Stomach (tissue), 19 donors: ENCODE measurements around the gene RBM23. TPM values are rescaled to one million over a fixed set of nuclear protein-coding genes. Genes with fewer than 3 reads are reported as not detected.
"Not testable (repeated sequence)": the region's sequence is repeated elsewhere in the genome, so short reads cannot be mapped to it uniquely, and the experiment has no call there.

Experiments used
- DNase-seq, 2 donors: peaks; one replicate each; pipeline versions ENCODE4 v3.0.0 to v3.0.0-alpha.2; 2013 to 2019
- H3K27ac ChIP-seq, 5 donors: fragments of 200-600 bp in 4 of 5; sonication (generic) in 4 of 5; one replicate each; pipeline ENCODE4 v1.5.1; 2013 to 2019; ENCODE audit warnings: mild to moderate bottlenecking in 1 of 5, moderate library complexity in 1 of 5
- H3K27me3 ChIP-seq, 3 donors: fragments of 200-600 bp; sonication (generic); one replicate each; pipeline ENCODE4 v1.5.1; 2017 to 2019; ENCODE audit warnings: mixed run types in 1 of 3
- H3K36me3 ChIP-seq, 4 donors: fragments of 200-600 bp; sonication (generic); 1 replicate in 3 of 4; 2 replicates in 1 of 4; pipeline ENCODE4 v1.5.1; 2016 to 2019
- H3K4me1 ChIP-seq, 4 donors: fragments of 200-600 bp; sonication (generic); one replicate each; pipeline ENCODE4 v1.5.1; 2016 to 2019
- H3K4me3 ChIP-seq, 4 donors: fragments of 200-600 bp; sonication (generic) in 3 of 4; one replicate each; pipeline ENCODE4 v1.5.1; 2016 to 2019; ENCODE audit warnings: mild to moderate bottlenecking in 1 of 4
- H3K9me3 ChIP-seq, 4 donors: fragments of 200-600 bp; sonication (generic); one replicate each; pipeline ENCODE4 v1.5.1; 2016 to 2019
- EP300 ChIP-seq: sonication (generic); formaldehyde crosslinking; IDR thresholded peaks from one replicate; pipeline ENCODE4 v1.6.1; 2017; ENCODE audit warnings: antibody characterized with exemption
- POLR2A ChIP-seq, 4 donors: fragments of 450-650 bp; IDR thresholded peaks; one replicate each; pipeline ENCODE4 v1.6.1; 2016; ENCODE audit warnings: antibody characterized with exemption in 4 of 4, control low read depth in 2 of 4, mild to moderate bottlenecking in 1 of 4, moderate library complexity in 1 of 4
- POLR2AphosphoS5 ChIP-seq, 3 donors: sonication (generic); formaldehyde crosslinking; IDR thresholded peaks; one replicate each; pipeline ENCODE4 v1.6.1; 2016; ENCODE audit warnings: antibody characterized with exemption in 3 of 3
- WGBS, 5 donors: extraction: QIAGEN DNeasy Blood & Tissue Kit in 3 of 5; methylation state at CpG; one replicate each; pipeline versions ENCODE4 v1.1.5 to v1.1.7; 2013 to 2018; 5-methylcytosine and 5-hydroxymethylcytosine counted together
- intact Hi-C: fragments of 100-400 bp; cut with DNase I; formaldehyde crosslinking; loops from one replicate; pipeline ENCODE4 v1.15.1; 2023; ENCODE audit warnings: low total_unique reads
- long read RNA-seq, 10 donors: transcript quantifications; one replicate each; lab custom pipeline, GENCODE V29; 2026
- polyA plus RNA-seq, 3 donors: library from polyadenylated mRNA; stranded (reverse); fragments of 200-250 nt; gene quantifications; one replicate each; pipeline ENCODE4 v1.2.3, GENCODE V29; 2013
- total RNA-seq, 5 donors: library from RNA; depleted of rRNA; stranded (reverse); fragments of >200 nt; gene quantifications; one replicate each; pipeline versions ENCODE4 v1.1.0 to v1.2.3, GENCODE V29; 2014 to 2016
- TF ChIP-seq, protein P1 (sequence below), 7 experiments: fragments of 450-650 bp in 4 of 7; fragments of 200-600 bp in 3 of 7; sonication (generic) in 3 of 7; IDR thresholded peaks; one replicate each; pipeline ENCODE4 v1.5.1; 2016 to 2019; ENCODE audit warnings: antibody characterized with exemption in 7 of 7, control low read depth in 2 of 7, mild to moderate bottlenecking in 1 of 7
- donor health status: healthy with polysubstance abuse.
- donor health status: Bipolar disorder and iron deficiency.
- donor health status: healthy.

RBM23 gene
- 100 to 1,000 TPM in 2 of 5 donors, 10 to 100 TPM in 3; 12.1 to 126 (median 94.7) TPM for total RNA-seq
- 10 to 100 TPM; 23.5 to 59.1 (median 41.2) TPM for polyA plus RNA-seq
- long read RNA-seq, donor 1, partial matches to known transcripts = 7 of 13 reads
- long read RNA-seq, donor 1, other reads (novel, unspliced or antisense) = 0 of 13 reads
- long read RNA-seq, donor 2, partial matches to known transcripts = 14 of 19 reads
- long read RNA-seq, donor 2, other reads (novel, unspliced or antisense) = 0 of 19 reads
- long read RNA-seq, donor 3, full-length matches to known transcripts = 5 of 11 reads
- long read RNA-seq, donor 3, partial matches to known transcripts = 6 of 11 reads
- long read RNA-seq, donor 3, other reads (novel, unspliced or antisense) = 0 of 11 reads
- long read RNA-seq, donor 4 = 0 reads
- long read RNA-seq, donor 5, full-length matches to known transcripts = 8 of 16 reads
- long read RNA-seq, donor 5, partial matches to known transcripts = 8 of 16 reads
- long read RNA-seq, donor 5, other reads (novel, unspliced or antisense) = 0 of 16 reads
- long read RNA-seq, donor 6, full-length matches to known transcripts = 12 of 30 reads
- long read RNA-seq, donor 6, partial matches to known transcripts = 18 of 30 reads
- long read RNA-seq, donor 6, other reads (novel, unspliced or antisense) = 0 of 30 reads
- long read RNA-seq, donor 7, partial matches to known transcripts = 5 of 13 reads
- long read RNA-seq, donor 7, other reads (novel, unspliced or antisense) = 0 of 13 reads
- long read RNA-seq, donor 8, full-length matches to known transcripts = 15 of 15 reads
- long read RNA-seq, donor 8, partial matches to known transcripts = 0 of 15 reads
- long read RNA-seq, donor 8, other reads (novel, unspliced or antisense) = 0 of 15 reads
- long read RNA-seq, donor 9, full-length matches to known transcripts = 9 of 16 reads
- long read RNA-seq, donor 9, partial matches to known transcripts = 7 of 16 reads
- long read RNA-seq, donor 9, other reads (novel, unspliced or antisense) = 0 of 16 reads
- long read RNA-seq, donor 10, partial matches to known transcripts = 0 of 4 reads
- long read RNA-seq, donor 10, other reads (novel, unspliced or antisense) = 0 of 4 reads

- intact Hi-C loops = no loop called here
- H3K36me3 ChIP-seq = peaks cover 26 to 58% (median 47%) of the 10 kb centered on the region in 4 donors
- 0 to 1% (median 0%) methylated on average over 44 to 46 of the region's 46 CpGs for WGBS, 5 donors
- H3K27me3 ChIP-seq = no peaks in the 10 kb centered on the region
- DNase-seq = peak; percentile 100
- H3K27ac ChIP-seq = peak within 1 kb of the TSS; percentile 94 to 99 (median 99)
- peaks cover 33 to 48% (median 42%) of the 10 kb centered on the region in 4 donors for H3K4me1 ChIP-seq
- H3K9me3 ChIP-seq = no peaks in the 10 kb centered on the region
- H3K4me3 ChIP-seq = peak within 1 kb of the TSS; percentile 57 to 80 (median 66)
- TF ChIP-seq POLR2A (IDR thresholded peaks at IDR 0.05) (peak in 2 of 4 donors; percentile 61 to 63), POLR2AphosphoS5 (IDR thresholded peaks at IDR 0.05) (peak; percentile 75 to 92 (median 91))
- TF ChIP-seq, protein P1, sequence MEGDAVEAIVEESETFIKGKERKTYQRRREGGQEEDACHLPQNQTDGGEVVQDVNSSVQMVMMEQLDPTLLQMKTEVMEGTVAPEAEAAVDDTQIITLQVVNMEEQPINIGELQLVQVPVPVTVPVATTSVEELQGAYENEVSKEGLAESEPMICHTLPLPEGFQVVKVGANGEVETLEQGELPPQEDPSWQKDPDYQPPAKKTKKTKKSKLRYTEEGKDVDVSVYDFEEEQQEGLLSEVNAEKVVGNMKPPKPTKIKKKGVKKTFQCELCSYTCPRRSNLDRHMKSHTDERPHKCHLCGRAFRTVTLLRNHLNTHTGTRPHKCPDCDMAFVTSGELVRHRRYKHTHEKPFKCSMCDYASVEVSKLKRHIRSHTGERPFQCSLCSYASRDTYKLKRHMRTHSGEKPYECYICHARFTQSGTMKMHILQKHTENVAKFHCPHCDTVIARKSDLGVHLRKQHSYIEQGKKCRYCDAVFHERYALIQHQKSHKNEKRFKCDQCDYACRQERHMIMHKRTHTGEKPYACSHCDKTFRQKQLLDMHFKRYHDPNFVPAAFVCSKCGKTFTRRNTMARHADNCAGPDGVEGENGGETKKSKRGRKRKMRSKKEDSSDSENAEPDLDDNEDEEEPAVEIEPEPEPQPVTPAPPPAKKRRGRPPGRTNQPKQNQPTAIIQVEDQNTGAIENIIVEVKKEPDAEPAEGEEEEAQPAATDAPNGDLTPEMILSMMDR (IDR thresholded peaks at IDR 0.05) = no peak
Measured at GRCh38 chr14:22918804-22919600, at the start of gene RBM23. Gene RBM23 (minus strand): TSS chr14:22919149.

DNA sequence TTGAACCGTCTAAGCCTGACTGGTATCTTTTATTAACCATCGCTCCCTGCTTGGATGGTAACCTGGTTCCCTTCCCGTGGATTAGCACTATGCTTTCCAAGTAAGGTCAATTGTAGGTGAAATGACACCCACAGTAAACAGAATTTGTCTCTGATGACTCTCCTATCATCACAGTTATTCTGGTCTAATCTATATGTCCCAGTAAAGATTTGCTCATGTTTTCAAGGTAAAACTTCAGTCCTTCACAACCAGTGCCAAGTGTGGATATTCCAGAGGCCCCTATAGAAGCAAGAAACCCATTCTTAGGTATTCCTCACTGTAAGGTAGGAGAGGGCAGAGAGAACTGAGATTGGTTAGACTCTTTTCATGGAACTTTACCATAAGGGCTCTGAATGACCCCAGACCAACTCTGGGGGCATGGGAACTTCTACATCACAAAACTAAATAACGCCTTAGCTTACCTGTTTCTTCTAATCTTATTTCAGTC is 47.9 kb upstream of the RBM23 start:
- TF ChIP-seq, protein P1 (IDR thresholded peaks at IDR 0.05) = no peak
- TF ChIP-seq POLR2A (IDR thresholded peaks at IDR 0.05) (no peak), EP300 (no peak), POLR2AphosphoS5 (IDR thresholded peaks at IDR 0.05) (no peak)
- WGBS, 5 donors = 54 to 71% (median 62%) methylated on average over 4 of the region's 4 CpGs
- Histone ChIP-seq H3K36me3 (peaks cover 0 to 13% (median 0%) of the 10 kb centered on the region in 4 donors), H3K27me3 (no peaks in the 10 kb centered on the region), H3K27ac (no peak overlapping the region), H3K9me3 (no peaks in the 10 kb centered on the region), H3K4me3 (no peak overlapping the region), H3K4me1 (no peaks in the 10 kb centered on the region)
- intact Hi-C loops = no loop called here
- DNase-seq = no peak

DNA sequence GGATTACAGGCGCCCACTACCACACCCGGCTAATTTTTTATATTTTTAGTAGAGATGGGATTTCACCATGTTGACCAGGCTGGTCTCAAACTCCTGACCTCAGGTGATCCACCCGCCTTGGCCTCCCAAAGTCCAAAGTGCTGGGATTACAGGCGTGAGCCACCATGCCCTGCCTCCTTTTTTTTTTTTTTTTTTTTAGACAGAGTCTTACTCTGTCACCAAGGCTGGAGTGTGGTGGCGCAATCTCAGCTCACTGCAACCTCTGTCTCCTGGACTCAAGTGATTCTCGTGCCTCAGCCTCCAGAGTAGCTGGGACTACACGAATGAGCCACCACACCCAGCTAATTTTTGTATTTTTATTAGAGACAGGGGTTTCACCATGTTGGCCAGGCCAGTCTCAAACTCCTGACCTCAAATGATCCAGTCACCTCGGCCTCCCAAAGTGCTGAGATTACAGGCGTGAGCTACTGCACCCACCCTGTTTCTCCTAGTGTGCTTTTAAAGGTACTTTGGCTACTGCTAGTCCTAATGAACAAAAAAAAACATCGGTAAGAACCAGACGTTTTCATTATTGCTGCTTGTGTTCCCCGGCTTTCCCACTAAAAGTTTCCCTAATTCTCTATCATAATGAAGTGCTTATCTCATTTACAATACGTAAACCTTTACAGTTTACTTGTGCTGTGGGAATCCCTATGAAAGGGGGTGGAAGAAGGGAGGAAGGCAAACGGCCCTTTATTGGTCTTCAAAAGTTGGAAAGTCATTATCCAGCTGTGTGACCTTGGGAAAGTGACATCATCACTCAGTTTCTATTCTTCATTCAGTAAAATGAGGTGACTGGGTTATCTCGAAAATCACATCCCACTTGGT is 47.2 kb upstream of the RBM23 start:
- WGBS, 5 donors = 56 to 61% (median 60%) methylated on average over 15 of the region's 15 CpGs
- H3K4me1 ChIP-seq, intact Hi-C loops: not testable (repeated sequence)

More for the DNA sequence above, 47.2 kb upstream of the RBM23 start:
- DNase-seq, H3K27me3 ChIP-seq, H3K9me3 ChIP-seq, H3K4me3 ChIP-seq, H3K27ac ChIP-seq: not testable (repeated sequence)
- H3K36me3 ChIP-seq = peaks cover 0 to 13% (median 0%) of the 10 kb centered on the region in 4 donors
